Astrocyte (in vitro differentiated cells and primary cell): Measurements from ENCODE around the gene BHLHE23. TPM values are rescaled to one million over a fixed set of nuclear protein-coding genes. Genes with fewer than 3 reads are reported as not detected.

ENCODE experiments used
- DNase-seq: peaks from one replicate; pipeline ENCODE4 v3.0.0-alpha.2; 2010; ENCODE audit warnings: low read depth
- FAIRE-seq: peaks from 2 replicates; lab custom pipeline; 2011; peaks lifted over from hg19 to GRCh38; lab: Jason Lieb, UNC
- H2AFZ ChIP-seq: 2 replicates; pipeline ENCODE4 v1.6.0; 2012; ENCODE audit warnings: low read depth, low read length, inconsistent platforms
- H3K27ac ChIP-seq: 2 replicates; pipeline ENCODE4 v1.5.1; 2011; ENCODE audit warnings: low read depth, low read length, inconsistent platforms
- H3K27me3 ChIP-seq: 2 replicates; pipeline ENCODE4 v1.6.0; 2011; ENCODE audit warnings: low read length, inconsistent platforms; ENCODE audit not compliant: insufficient read depth
- H3K36me3 ChIP-seq: 2 replicates; pipeline ENCODE4 v1.5.1; 2011; ENCODE audit warnings: low read length, inconsistent platforms; ENCODE audit not compliant: insufficient read depth
- H3K4me1 ChIP-seq: 2 replicates; pipeline ENCODE4 v1.5.1; 2011; ENCODE audit warnings: low read length, inconsistent platforms; ENCODE audit not compliant: insufficient read depth
- H3K4me2 ChIP-seq: 2 replicates; pipeline ENCODE4 v1.6.0; 2012; ENCODE audit warnings: low read length, inconsistent platforms
- H3K4me3 ChIP-seq: 2 replicates; pipeline ENCODE4 v1.5.1; 2011; ENCODE audit warnings: low read depth, mild to moderate bottlenecking, low read length, inconsistent platforms; ENCODE audit not compliant: insufficient read depth
- H3K79me2 ChIP-seq: 2 replicates; pipeline ENCODE4 v1.6.0; 2012; ENCODE audit warnings: mild to moderate bottlenecking, low read length, inconsistent platforms; ENCODE audit not compliant: insufficient read depth
- H3K9ac ChIP-seq: 2 replicates; pipeline ENCODE4 v1.6.0; 2012; ENCODE audit warnings: mild to moderate bottlenecking, low read length, inconsistent platforms
- H3K9me3 ChIP-seq: 2 replicates; pipeline ENCODE4 v1.5.1; 2012; ENCODE audit warnings: low read depth, mild to moderate bottlenecking, low read length, inconsistent platforms; ENCODE audit not compliant: insufficient read depth
- H4K20me1 ChIP-seq: 2 replicates; pipeline ENCODE4 v1.6.0; 2012; ENCODE audit warnings: low read length, inconsistent platforms; ENCODE audit not compliant: insufficient read depth
- H3K27ac Mint-ChIP-seq: one replicate; pipeline ENCODE4 v1.8.0; 2021; ENCODE audit warnings: mild to moderate bottlenecking, mixed read lengths; ENCODE audit not compliant: unreplicated experiment
- H3K27me3 Mint-ChIP-seq: one replicate; pipeline ENCODE4 v1.8.0; 2021; ENCODE audit warnings: low read depth, mixed read lengths; ENCODE audit not compliant: unreplicated experiment
- H3K36me3 Mint-ChIP-seq: one replicate; pipeline ENCODE4 v1.8.0; 2021; ENCODE audit warnings: low read depth, mixed read lengths; ENCODE audit not compliant: unreplicated experiment
- H3K4me1 Mint-ChIP-seq: one replicate; pipeline ENCODE4 v1.8.0; 2021; ENCODE audit warnings: low read depth, mixed read lengths; ENCODE audit not compliant: unreplicated experiment
- H3K4me3 Mint-ChIP-seq: one replicate; pipeline ENCODE4 v1.8.0; 2021; ENCODE audit warnings: mild to moderate bottlenecking, moderate library complexity, mixed read lengths; ENCODE audit not compliant: unreplicated experiment
- H3K9me3 Mint-ChIP-seq: one replicate; pipeline ENCODE4 v1.8.0; 2021; ENCODE audit warnings: mild to moderate bottlenecking, mixed read lengths; ENCODE audit not compliant: unreplicated experiment
- EZH2 ChIP-seq: IDR thresholded peaks from 2 replicates; pipeline ENCODE4 v1.6.1; 2012; ENCODE audit warnings: mild to moderate bottlenecking, low read length, inconsistent platforms; ENCODE audit not compliant: insufficient read depth
- total RNA-seq: library from RNA; stranded (reverse); gene quantifications from 2 replicates; pipeline ENCODE4 v1.2.1, GENCODE V29; 2021
- TF ChIP-seq, protein P1 (sequence below): IDR thresholded peaks from 2 replicates; pipeline ENCODE4 v1.5.1; 2011; ENCODE audit warnings: low read depth, mild to moderate bottlenecking, inconsistent platforms, low read length, moderate library complexity; ENCODE audit not compliant: insufficient read depth

Gene BHLHE23
- total RNA-seq, 1 donor from 2014 or later = not detected

DNA sequence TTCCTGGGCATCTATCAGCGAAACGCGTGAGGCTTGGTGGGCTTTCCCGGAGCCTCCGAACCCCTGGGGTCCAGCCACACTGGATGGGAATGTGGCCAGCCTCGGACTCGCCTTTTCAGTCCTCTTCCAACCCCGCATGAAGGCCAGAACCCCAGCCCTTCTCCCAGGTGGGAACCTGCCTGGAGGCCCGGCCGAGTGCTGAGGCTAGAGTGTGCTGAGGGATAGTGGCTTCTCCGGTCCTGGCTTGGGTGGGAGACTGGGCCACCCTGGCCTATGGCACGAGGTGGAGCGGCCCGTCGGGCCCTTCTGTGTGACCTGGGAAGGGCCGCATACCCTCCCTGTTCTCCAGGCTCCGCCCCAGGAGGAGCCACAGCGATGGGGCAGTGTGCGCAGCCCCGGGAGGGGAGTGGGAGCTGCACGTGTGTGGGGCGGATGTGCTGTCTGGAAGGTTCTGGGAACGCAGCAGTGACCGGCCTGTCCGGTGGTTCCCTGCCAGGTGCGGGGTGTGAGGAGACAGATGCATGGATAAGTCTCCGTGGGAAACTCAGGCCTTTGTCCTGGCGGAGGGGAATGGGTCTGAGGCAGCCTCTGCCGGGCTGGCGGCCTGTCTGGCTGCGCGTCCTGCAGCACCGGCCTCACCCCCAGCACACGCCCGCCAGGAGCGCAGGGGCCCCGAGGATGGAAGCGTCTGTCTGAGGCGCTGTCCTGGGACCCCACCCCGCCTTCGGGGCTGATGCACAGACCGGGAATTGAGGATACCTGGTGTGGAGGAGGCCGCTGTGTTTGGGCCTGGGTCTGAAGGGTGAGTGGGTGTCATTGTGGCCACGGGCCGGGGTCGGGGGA is 1.1 kb upstream of the BHLHE23 start:
- peaks cover 2% of the 10 kb centered on the region for H3K4me1 Mint-ChIP-seq
- H3K4me1 ChIP-seq = peaks cover 2% of the 10 kb centered on the region
- peaks cover 9% of the 10 kb centered on the region for H4K20me1 ChIP-seq
- peaks cover 81% of the 10 kb centered on the region for H3K27me3 ChIP-seq
- H3K4me3 ChIP-seq = no peak overlapping the region
- no peaks in the 10 kb centered on the region for H3K36me3 Mint-ChIP-seq
- no peaks in the 10 kb centered on the region for H3K36me3 ChIP-seq
- peaks cover 6% of the 10 kb centered on the region for H3K9me3 Mint-ChIP-seq
- peak; percentile 31 for TF ChIP-seq EZH2
- TF ChIP-seq, protein P1, sequence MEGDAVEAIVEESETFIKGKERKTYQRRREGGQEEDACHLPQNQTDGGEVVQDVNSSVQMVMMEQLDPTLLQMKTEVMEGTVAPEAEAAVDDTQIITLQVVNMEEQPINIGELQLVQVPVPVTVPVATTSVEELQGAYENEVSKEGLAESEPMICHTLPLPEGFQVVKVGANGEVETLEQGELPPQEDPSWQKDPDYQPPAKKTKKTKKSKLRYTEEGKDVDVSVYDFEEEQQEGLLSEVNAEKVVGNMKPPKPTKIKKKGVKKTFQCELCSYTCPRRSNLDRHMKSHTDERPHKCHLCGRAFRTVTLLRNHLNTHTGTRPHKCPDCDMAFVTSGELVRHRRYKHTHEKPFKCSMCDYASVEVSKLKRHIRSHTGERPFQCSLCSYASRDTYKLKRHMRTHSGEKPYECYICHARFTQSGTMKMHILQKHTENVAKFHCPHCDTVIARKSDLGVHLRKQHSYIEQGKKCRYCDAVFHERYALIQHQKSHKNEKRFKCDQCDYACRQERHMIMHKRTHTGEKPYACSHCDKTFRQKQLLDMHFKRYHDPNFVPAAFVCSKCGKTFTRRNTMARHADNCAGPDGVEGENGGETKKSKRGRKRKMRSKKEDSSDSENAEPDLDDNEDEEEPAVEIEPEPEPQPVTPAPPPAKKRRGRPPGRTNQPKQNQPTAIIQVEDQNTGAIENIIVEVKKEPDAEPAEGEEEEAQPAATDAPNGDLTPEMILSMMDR = no peak
- H3K4me3 Mint-ChIP-seq = no peak overlapping the region
- no peak for FAIRE-seq
- no peak overlapping the region for H3K4me2 ChIP-seq
- peaks cover 51% of the 10 kb centered on the region for H3K27me3 Mint-ChIP-seq
- no peaks in the 10 kb centered on the region for H3K79me2 ChIP-seq
- H3K27ac Mint-ChIP-seq = peak overlapping the region; percentile 75
- H3K27ac ChIP-seq = no peak overlapping the region
- H3K9ac ChIP-seq = no peak overlapping the region
- DNase-seq = no peak
- H3K9me3 ChIP-seq = peaks cover 2% of the 10 kb centered on the region
- H2AFZ ChIP-seq = no peak overlapping the region

DNA sequence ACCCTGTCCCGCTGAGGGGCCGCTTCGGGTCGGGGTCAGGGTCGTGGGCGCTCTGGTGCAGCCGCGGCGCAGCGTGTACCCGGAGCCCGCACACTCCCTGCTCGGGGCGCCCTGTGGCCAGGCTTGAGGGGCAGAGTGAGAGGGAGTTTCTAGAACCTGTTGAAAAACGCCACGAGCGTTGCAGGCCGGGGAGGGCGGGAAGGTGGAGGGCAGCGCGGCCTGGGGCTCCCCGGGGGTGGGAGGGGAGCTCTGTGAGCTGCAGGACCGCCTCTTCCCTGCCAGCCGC is 539 bp upstream of the BHLHE23 start:
- Histone ChIP-seq H4K20me1 (peaks cover 9% of the 10 kb centered on the region), H3K27me3 (peaks cover 81% of the 10 kb centered on the region), H3K4me3 (no peak overlapping the region), H3K36me3 (no peaks in the 10 kb centered on the region), H3K27ac (no peak overlapping the region), H3K4me1 (peaks cover 2% of the 10 kb centered on the region), H3K9ac (no peak overlapping the region), H3K79me2 (no peaks in the 10 kb centered on the region), H3K9me3 (no peaks in the 10 kb centered on the region), H2AFZ (no peak overlapping the region), H3K4me2 (no peak overlapping the region)
- peaks cover 6% of the 10 kb centered on the region for H3K9me3 Mint-ChIP-seq
- H3K4me3 Mint-ChIP-seq = no peak overlapping the region
- DNase-seq (no peak), FAIRE-seq (no peak)
- H3K4me1 Mint-ChIP-seq = peaks cover 2% of the 10 kb centered on the region
- TF ChIP-seq, protein P1 = no peak
- H3K36me3 Mint-ChIP-seq = no peaks in the 10 kb centered on the region
- no peak overlapping the region for H3K27ac Mint-ChIP-seq
- H3K27me3 Mint-ChIP-seq = peaks cover 55% of the 10 kb centered on the region

DNA sequence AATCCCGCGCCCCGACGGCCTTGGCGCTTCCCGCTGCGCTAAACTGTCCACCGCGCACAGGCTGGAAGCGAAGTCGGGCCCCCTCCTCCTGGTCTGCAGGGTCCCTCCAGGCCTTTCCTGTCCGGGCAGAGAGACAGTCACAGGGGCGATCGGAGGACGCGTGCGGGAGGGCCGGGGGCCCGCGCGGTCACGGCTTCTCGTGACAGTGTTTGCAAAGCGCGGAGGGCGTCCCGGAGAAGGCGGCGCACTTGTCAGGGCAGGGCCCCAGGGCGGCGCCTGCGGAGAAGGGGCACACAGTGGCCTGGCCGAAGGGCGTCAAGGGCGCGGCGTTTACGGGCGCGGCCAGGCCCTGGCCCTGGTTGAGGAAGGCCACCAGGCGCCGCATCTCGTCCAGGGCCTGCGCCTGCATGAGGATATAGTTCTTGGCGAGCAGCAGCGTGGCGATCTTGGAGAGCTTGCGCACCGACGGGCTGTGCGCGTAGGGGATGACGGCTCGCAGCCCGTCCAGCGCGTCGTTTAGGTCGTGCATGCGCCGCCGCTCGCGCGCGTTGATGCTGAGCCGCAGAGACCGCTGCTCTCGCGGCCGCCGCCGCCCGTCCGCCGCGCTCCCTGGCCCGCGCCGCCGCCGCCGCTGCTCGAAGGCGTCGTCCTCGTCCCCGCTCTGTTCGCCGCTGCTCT is 763 bp downstream of the BHLHE23 start:
- Histone ChIP-seq H3K79me2 (no peaks in the 10 kb centered on the region), H3K27ac (no peak overlapping the region), H3K4me3 (no peak overlapping the region), H3K36me3 (no peaks in the 10 kb centered on the region), H3K9me3 (no peaks in the 10 kb centered on the region), H3K27me3 (peaks cover 82% of the 10 kb centered on the region), H2AFZ (no peak overlapping the region), H3K4me1 (peaks cover 2% of the 10 kb centered on the region), H3K9ac (no peak overlapping the region), H4K20me1 (peaks cover 9% of the 10 kb centered on the region), H3K4me2 (no peak overlapping the region)
- Mint-ChIP-seq H3K36me3 (no peaks in the 10 kb centered on the region), H3K4me1 (peaks cover 2% of the 10 kb centered on the region), H3K27ac (no peak overlapping the region), H3K4me3 (no peak overlapping the region), H3K9me3 (peaks cover 6% of the 10 kb centered on the region), H3K27me3 (peaks cover 58% of the 10 kb centered on the region)
- FAIRE-seq = no peak
- TF ChIP-seq, protein P1 = no peak
- TF ChIP-seq EZH2 = peak; percentile 26
- peak; percentile 9 for DNase-seq
